ENCODE results near the gene TAS1R3. TPM values are rescaled to one million over a fixed set of nuclear protein-coding genes. Genes with fewer than 3 reads are reported as not detected.
"Not testable (repeated sequence)": the region's sequence is repeated elsewhere in the genome, so short reads cannot be mapped to it uniquely, and the experiment has no call there.

The TAS1R3 gene
- polyA plus RNA-seq, 3 donors = 0.21 to 0.29 (median 0.24) TPM

- no peak for DNase-seq (ENCODE audit: low read depth in 3 of 3, low spot score in 2 of 3)
Measured at GRCh38 chr1:1364266-1364665, 33.2 kb downstream of the TAS1R3 start.

- DNase-seq (ENCODE audit: low read depth in 3 of 3, low spot score in 2 of 3) = no peak
Measured at GRCh38 chr1:1365875-1366698, 35.0 kb downstream of the TAS1R3 start.

GRCh38 chr1:1366699-1367066 lies 35.6 kb downstream of the TAS1R3 start:
- no peak for DNase-seq (ENCODE audit: low read depth in 3 of 3, low spot score in 2 of 3)

- DNase-seq (ENCODE audit: low read depth in 3 of 3, low spot score in 2 of 3) = no peak
Measured at GRCh38 chr1:1367315-1367714, 36.2 kb downstream of the TAS1R3 start.

- not testable (repeated sequence) for DNase-seq (ENCODE audit: low read depth in 3 of 3, low spot score in 2 of 3)
Measured at GRCh38 chr1:1370094-1370493, 39.0 kb downstream of the TAS1R3 start.

- DNase-seq (ENCODE audit: low read depth in 3 of 3, low spot score in 2 of 3) = no peak
Measured at GRCh38 chr1:1370771-1371300, 39.8 kb downstream of the TAS1R3 start.

- DNase-seq (ENCODE audit: low read depth in 3 of 3, low spot score in 2 of 3) = no peak
Measured at GRCh38 chr1:1371364-1371745, 40.3 kb downstream of the TAS1R3 start.

GRCh38 chr1:1371746-1372711 lies 40.9 kb downstream of the TAS1R3 start:
- DNase-seq (ENCODE audit: low read depth in 3 of 3, low spot score in 2 of 3) = no peak

GRCh38 chr1:1373051-1373814 lies 42.2 kb downstream of the TAS1R3 start:
- no peak for DNase-seq (ENCODE audit: low read depth in 3 of 3, low spot score in 2 of 3)

GRCh38 chr1:1373815-1374588 lies 42.9 kb downstream of the TAS1R3 start:
- no peak for DNase-seq (ENCODE audit: low read depth in 3 of 3, low spot score in 2 of 3)

GRCh38 chr1:1374589-1374928 lies 43.5 kb downstream of the TAS1R3 start:
- DNase-seq (ENCODE audit: low read depth in 3 of 3, low spot score in 2 of 3) = no peak

GRCh38 chr1:1374929-1375662 lies 44.0 kb downstream of the TAS1R3 start, which contains the start of gene AURKAIP1:
TSS of gene AURKAIP1 (minus strand) at chr1:1375207. CDS start at chr1:1374756, 451 bp downstream.
- peak; percentile 98 to 100 (median 100) for DNase-seq (ENCODE audit: low read depth in 3 of 3, low spot score in 2 of 3)

GRCh38 chr1:1376551-1377226 lies 45.6 kb downstream of the TAS1R3 start:
- no peak for DNase-seq (ENCODE audit: low read depth in 3 of 3, low spot score in 2 of 3)

- DNase-seq (ENCODE audit: low read depth in 3 of 3, low spot score in 2 of 3) = no peak
Measured at GRCh38 chr1:1377540-1378205, 46.6 kb downstream of the TAS1R3 start.

- DNase-seq (ENCODE audit: low read depth in 3 of 3, low spot score in 2 of 3) = no peak
Measured at GRCh38 chr1:1380860-1381259, 49.8 kb downstream of the TAS1R3 start.

- no peak for DNase-seq (ENCODE audit: low read depth in 3 of 3, low spot score in 2 of 3)
Measured at GRCh38 chr1:1381294-1381693, 50.2 kb downstream of the TAS1R3 start.

Data from right renal cortex interstitium (tissue), 3 donors.